ENCODE measurements around the gene C20orf96.
A peak's percentile ranks its signal among the peaks of the same experiment; 100 is the strongest.

C20orf96 gene

GRCh38 chr20:326645-327185 lies 36.2 kb upstream of the C20orf96 start:
- Histone ChIP-seq H3K9me3 (ENCODE audit: control insufficient read depth, low read length) (no peaks in the 10 kb centered on the region), H3K27me3 (ENCODE audit: control insufficient read depth, insufficient read depth, low read length) (no peaks in the 10 kb centered on the region), H3K4me3 (ENCODE audit: low read depth, low read length) (peak overlapping the region; percentile 83), H2AFZ (peak overlapping the region; percentile 66), H3K27ac (peak overlapping the region; percentile 79), H3K4me1 (peaks cover 14% of the 10 kb centered on the region), H3K79me2 (no peaks in the 10 kb centered on the region), H3K4me2 (ENCODE audit: low read length) (peak overlapping the region; percentile 76), H3K36me3 (ENCODE audit: control insufficient read depth, insufficient read depth, low read length) (no peaks in the 10 kb centered on the region), H3K9ac (no peak overlapping the region)
- no peak for TF ChIP-seq CTCF (IDR thresholded peaks at IDR 0.05)

GRCh38 chr20:325889-326644 lies 35.5 kb upstream of the C20orf96 start:
- Histone ChIP-seq H3K4me2 (ENCODE audit: low read length) (peak overlapping the region; percentile 76), H3K4me3 (ENCODE audit: low read depth, low read length) (peak overlapping the region; percentile 83), H3K27me3 (ENCODE audit: control insufficient read depth, insufficient read depth, low read length) (no peaks in the 10 kb centered on the region), H3K79me2 (no peaks in the 10 kb centered on the region), H3K9ac (no peak overlapping the region), H3K27ac (peak overlapping the region; percentile 79), H2AFZ (peak overlapping the region; percentile 74), H3K9me3 (ENCODE audit: control insufficient read depth, low read length) (no peaks in the 10 kb centered on the region), H3K4me1 (peaks cover 14% of the 10 kb centered on the region), H3K36me3 (ENCODE audit: control insufficient read depth, insufficient read depth, low read length) (no peaks in the 10 kb centered on the region)
- no peak for TF ChIP-seq CTCF (IDR thresholded peaks at IDR 0.05)

GRCh38 chr20:325045-325888 lies 34.7 kb upstream of the C20orf96 start, which contains the start of gene SOX12:
Gene SOX12, plus strand, starts transcription at chr20:325552. Its CDS starts 373 bp downstream, at chr20:325925.
- peak within 1 kb of the TSS; percentile 85 for H2AFZ ChIP-seq
- peak within 1 kb of the TSS; percentile 76 for H3K4me2 ChIP-seq (ENCODE audit: low read length)
- H3K27me3 ChIP-seq (ENCODE audit: control insufficient read depth, insufficient read depth, low read length) = no peaks in the 10 kb centered on the region
- peak within 1 kb of the TSS; percentile 80 for H3K27ac ChIP-seq
- peak within 1 kb of the TSS; percentile 83 for H3K4me3 ChIP-seq (ENCODE audit: low read depth, low read length)
- no peaks in the 10 kb centered on the region for H3K79me2 ChIP-seq
- no peaks in the 10 kb centered on the region for H3K9me3 ChIP-seq (ENCODE audit: control insufficient read depth, low read length)
- H3K4me1 ChIP-seq = peaks cover 13% of the 10 kb centered on the region
- no peaks in the 10 kb centered on the region for H3K36me3 ChIP-seq (ENCODE audit: control insufficient read depth, insufficient read depth, low read length)
- H3K9ac ChIP-seq = no peak within 1 kb of the TSS
- no peak for TF ChIP-seq CTCF (IDR thresholded peaks at IDR 0.05)

- Histone ChIP-seq H3K27ac (peak overlapping the region; percentile 78), H3K9ac (no peak overlapping the region), H3K36me3 (ENCODE audit: control insufficient read depth, insufficient read depth, low read length) (no peaks in the 10 kb centered on the region), H3K79me2 (no peaks in the 10 kb centered on the region), H3K9me3 (ENCODE audit: control insufficient read depth, low read length) (no peaks in the 10 kb centered on the region), H2AFZ (peak overlapping the region; percentile 85), H3K4me1 (peaks cover 8% of the 10 kb centered on the region), H3K4me3 (ENCODE audit: low read depth, low read length) (peak overlapping the region; percentile 68), H3K27me3 (ENCODE audit: control insufficient read depth, insufficient read depth, low read length) (no peaks in the 10 kb centered on the region), H3K4me2 (ENCODE audit: low read length) (peak overlapping the region; percentile 76)
- TF ChIP-seq CTCF (IDR thresholded peaks at IDR 0.05) = peak; percentile 37
Measured at GRCh38 chr20:324177-325044, 33.9 kb upstream of the C20orf96 start.

Data from parathyroid adenoma (tissue), 2 donors.